Measurements from ENCODE around the gene L1CAM.

The L1CAM gene

GRCh38 chrX:153917869-153918268, 31.9 kb upstream of the L1CAM start:
- TF ChIP-seq, protein P1, sequence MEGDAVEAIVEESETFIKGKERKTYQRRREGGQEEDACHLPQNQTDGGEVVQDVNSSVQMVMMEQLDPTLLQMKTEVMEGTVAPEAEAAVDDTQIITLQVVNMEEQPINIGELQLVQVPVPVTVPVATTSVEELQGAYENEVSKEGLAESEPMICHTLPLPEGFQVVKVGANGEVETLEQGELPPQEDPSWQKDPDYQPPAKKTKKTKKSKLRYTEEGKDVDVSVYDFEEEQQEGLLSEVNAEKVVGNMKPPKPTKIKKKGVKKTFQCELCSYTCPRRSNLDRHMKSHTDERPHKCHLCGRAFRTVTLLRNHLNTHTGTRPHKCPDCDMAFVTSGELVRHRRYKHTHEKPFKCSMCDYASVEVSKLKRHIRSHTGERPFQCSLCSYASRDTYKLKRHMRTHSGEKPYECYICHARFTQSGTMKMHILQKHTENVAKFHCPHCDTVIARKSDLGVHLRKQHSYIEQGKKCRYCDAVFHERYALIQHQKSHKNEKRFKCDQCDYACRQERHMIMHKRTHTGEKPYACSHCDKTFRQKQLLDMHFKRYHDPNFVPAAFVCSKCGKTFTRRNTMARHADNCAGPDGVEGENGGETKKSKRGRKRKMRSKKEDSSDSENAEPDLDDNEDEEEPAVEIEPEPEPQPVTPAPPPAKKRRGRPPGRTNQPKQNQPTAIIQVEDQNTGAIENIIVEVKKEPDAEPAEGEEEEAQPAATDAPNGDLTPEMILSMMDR (IDR thresholded peaks at IDR 0.05; ENCODE audit: low read depth, low read length): no peak
- DNase-seq (ENCODE audit: extremely low read depth, low read depth): no peak

GRCh38 chrX:153913701-153914100, 27.7 kb upstream of the L1CAM start:
- TF ChIP-seq, protein P1 (IDR thresholded peaks at IDR 0.05; ENCODE audit: low read depth, low read length): no peak
- no peak for DNase-seq (ENCODE audit: extremely low read depth, low read depth)

DNA sequence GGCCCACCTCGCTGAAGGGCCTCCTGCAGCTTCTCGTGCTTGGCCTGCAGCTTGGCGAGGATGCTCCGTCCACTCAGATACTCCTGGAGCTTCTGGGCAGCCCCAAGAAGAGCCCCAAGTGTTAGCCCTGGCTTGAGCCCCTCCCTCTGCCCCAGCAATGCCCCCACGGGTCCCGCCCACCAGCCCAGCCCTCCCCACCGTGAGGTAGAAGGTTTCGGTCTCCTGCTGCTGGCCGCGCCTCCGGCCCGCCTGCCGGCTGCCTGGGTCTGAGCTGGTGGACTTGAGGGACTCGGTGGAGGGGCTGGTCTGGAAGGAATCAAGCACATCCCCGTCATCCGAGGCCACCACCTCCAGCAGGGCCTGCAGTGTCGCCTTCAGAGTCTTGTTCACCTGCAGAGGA, 27.2 kb upstream of the L1CAM start:
- DNase-seq (ENCODE audit: extremely low read depth, low read depth): no peak
- TF ChIP-seq, protein P1 (IDR thresholded peaks at IDR 0.05; ENCODE audit: low read depth, low read length): no peak

DNA sequence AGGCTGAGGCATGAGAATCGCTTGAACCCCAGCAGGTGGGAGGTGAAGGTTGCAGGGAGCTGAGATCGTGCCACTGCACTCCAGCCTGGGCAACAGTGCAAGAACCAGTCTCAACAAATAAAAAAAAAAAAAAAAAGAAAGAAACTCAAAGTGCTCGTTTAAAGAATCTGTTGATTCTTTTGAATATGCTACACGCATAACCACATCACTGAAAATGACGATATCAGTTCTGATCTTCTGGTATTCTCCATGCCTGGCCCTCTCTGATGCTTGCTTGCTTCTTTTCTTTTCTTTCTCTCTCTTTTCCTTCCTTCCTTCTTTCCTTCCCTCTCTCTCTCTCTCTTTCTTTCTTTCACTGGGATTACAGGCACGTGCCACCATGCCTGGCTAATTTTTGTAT, 25.8 kb upstream of the L1CAM start:
- TF ChIP-seq, protein P1 (IDR thresholded peaks at IDR 0.05; ENCODE audit: low read depth, low read length): no peak
- no peak for DNase-seq (ENCODE audit: extremely low read depth, low read depth)

GRCh38 chrX:153910446-153910845, 24.5 kb upstream of the L1CAM start:
- TF ChIP-seq, protein P1 (IDR thresholded peaks at IDR 0.05; ENCODE audit: low read depth, low read length): no peak
- no peak for DNase-seq (ENCODE audit: extremely low read depth, low read depth)

DNA sequence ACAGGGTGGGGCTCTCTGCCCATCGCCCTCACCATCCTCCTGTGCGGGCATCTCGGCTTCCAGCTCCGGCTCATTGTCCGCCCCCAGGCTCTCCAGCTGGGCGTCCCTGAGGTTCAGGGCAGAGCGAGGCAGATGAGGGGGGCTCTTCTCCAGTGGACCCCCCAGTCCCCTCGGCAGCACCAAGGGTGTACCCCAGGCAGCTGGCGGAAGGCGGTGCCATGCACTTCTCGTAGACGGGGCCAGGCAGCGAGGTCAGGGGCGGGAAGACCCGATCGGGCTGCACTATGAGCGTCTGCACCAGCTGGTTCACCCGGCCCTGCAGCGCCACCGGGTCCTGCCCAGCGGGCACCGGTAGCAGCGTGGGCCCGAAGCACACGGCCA, 24.0 kb upstream of the L1CAM start:
- DNase-seq (ENCODE audit: extremely low read depth, low read depth): no peak
- TF ChIP-seq, protein P1 (IDR thresholded peaks at IDR 0.05; ENCODE audit: low read depth, low read length): no peak

DNA sequence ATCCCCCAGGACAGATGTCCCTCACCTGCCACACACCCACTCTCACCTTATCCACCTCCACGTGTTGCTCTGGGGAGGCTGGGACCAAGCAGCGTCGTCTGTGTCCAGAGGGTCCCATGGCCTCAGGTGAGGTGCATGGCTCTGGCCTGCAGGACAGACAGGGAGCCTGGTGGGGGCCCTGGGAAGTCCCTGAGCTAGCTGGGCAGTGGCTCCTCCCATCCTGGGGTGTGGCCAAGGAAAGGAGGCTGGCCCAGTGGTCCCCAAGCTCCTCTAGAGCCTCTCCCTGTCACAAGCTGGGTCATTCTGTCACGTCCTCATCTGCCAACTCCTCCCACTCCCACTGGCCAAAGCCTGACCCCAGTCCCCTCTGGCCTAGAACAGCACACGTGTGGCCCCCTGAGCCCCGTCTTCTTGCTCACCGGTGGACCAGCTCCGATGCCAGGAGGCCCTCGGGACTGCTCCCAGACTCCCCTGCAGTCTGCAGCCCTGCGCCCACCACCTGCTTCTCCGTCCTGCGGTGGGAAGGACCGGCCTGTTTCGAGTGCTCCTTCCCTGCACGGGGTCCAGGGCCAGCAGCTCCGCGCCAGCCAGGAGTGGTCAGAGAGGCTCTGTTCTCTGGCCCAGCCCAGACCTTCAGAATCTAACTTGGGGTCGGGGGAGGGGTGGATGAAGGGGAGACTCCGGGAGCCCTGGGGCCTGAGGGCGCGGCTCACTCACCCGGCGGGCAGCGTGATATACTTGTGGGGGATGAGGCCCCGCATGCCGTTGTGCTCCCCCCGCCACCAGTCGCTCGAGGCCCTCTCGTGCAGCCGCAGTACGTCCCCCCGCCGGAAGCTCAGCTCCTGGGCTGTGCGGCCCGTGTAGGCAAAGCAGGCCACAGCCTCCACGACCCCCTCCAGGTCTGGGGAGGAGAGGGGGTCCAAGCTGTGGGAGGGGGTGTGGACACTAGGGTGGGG, 23.3 kb upstream of the L1CAM start:
- TF ChIP-seq, protein P1 (IDR thresholded peaks at IDR 0.05; ENCODE audit: low read depth, low read length): no peak
- no peak for DNase-seq (ENCODE audit: extremely low read depth, low read depth)

Measured in AG09319 (cell line).